Stimulated activated CD4-positive, alpha-beta T cell treated with anti-CD3 and anti-CD28 coated beads, Interleukin-4, amount 100 ng/mL, for 24 hours (primary cell): ENCODE measurements around the gene CCDC12.

Experiments
- DNase-seq: peaks from one replicate; pipeline ENCODE4 v3.0.0-alpha.2; 2020

The CCDC12 gene

GRCh38 chr3:46903341-46904302, 72.9 kb downstream of the CCDC12 start:
- no peak for DNase-seq

GRCh38 chr3:46902188-46902631, 74.3 kb downstream of the CCDC12 start:
- no peak for DNase-seq

- no peak for DNase-seq
Measured at GRCh38 chr3:46901591-46902187, 74.9 kb downstream of the CCDC12 start.

- no peak for DNase-seq
Measured at GRCh38 chr3:46901061-46901460, 75.5 kb downstream of the CCDC12 start.

- DNase-seq = no peak
Measured at GRCh38 chr3:46900356-46900755, 76.2 kb downstream of the CCDC12 start.

GRCh38 chr3:46900007-46900292, 76.6 kb downstream of the CCDC12 start:
- DNase-seq = no peak

- DNase-seq = no peak
Measured at GRCh38 chr3:46899151-46900006, 77.2 kb downstream of the CCDC12 start.

- no peak for DNase-seq
Measured at GRCh38 chr3:46898321-46899150, 78.0 kb downstream of the CCDC12 start.

GRCh38 chr3:46897829-46898320, 78.7 kb downstream of the CCDC12 start:
- DNase-seq = no peak

- no peak for DNase-seq
Measured at GRCh38 chr3:46897031-46897430, 79.5 kb downstream of the CCDC12 start.

- DNase-seq = no peak
Measured at GRCh38 chr3:46896386-46896785, 80.2 kb downstream of the CCDC12 start.

- no peak for DNase-seq
Measured at GRCh38 chr3:46895761-46896160, 80.8 kb downstream of the CCDC12 start.

GRCh38 chr3:46895204-46895660, 81.3 kb downstream of the CCDC12 start:
- peak; percentile 80 for DNase-seq

- DNase-seq = no peak
Measured at GRCh38 chr3:46894256-46894655, 82.3 kb downstream of the CCDC12 start.

- DNase-seq = no peak
Measured at GRCh38 chr3:46893763-46894162, 82.8 kb downstream of the CCDC12 start.

- DNase-seq = no peak
Measured at GRCh38 chr3:46893146-46893748, 83.3 kb downstream of the CCDC12 start.

- DNase-seq = no peak
Measured at GRCh38 chr3:46892285-46893145, 84.0 kb downstream of the CCDC12 start.

GRCh38 chr3:46891132-46891531, 85.4 kb downstream of the CCDC12 start:
- no peak for DNase-seq

- DNase-seq = no peak
Measured at GRCh38 chr3:46890132-46890531, 86.4 kb downstream of the CCDC12 start.

- DNase-seq = no peak
Measured at GRCh38 chr3:46889381-46890110, 87.0 kb downstream of the CCDC12 start.
